HFFc6 (cell line): ENCODE measurements around the gene CFAP157. TPM values are rescaled to one million over a fixed set of nuclear protein-coding genes. Genes with fewer than 3 reads are reported as not detected.
A peak's percentile ranks its signal among the peaks of the same experiment; 100 is the strongest.

Source experiments
- DNase-seq: peaks from one replicate; pipeline ENCODE4 v3.0.0-alpha.2; 2018
- H3K27ac Mint-ChIP-seq: 2 replicates; pipeline ENCODE4 v1.8.0; 2020; ENCODE audit warnings: mild to moderate bottlenecking, mixed read lengths
- H3K27me3 Mint-ChIP-seq: 2 replicates; pipeline ENCODE4 v1.8.0; 2021; ENCODE audit warnings: mild to moderate bottlenecking, moderate library complexity, mixed read lengths; ENCODE audit not compliant: insufficient read depth
- H3K36me3 Mint-ChIP-seq: 2 replicates; pipeline ENCODE4 v1.8.0; 2021; ENCODE audit warnings: low read depth, mixed read lengths
- H3K4me1 Mint-ChIP-seq: 2 replicates; pipeline ENCODE4 v1.8.0; 2020; ENCODE audit warnings: low read depth, mixed read lengths
- H3K4me3 Mint-ChIP-seq: 2 replicates; pipeline ENCODE4 v1.8.0; 2020; ENCODE audit warnings: mild to moderate bottlenecking, moderate library complexity, mixed read lengths
- H3K9me3 Mint-ChIP-seq: 2 replicates; pipeline ENCODE4 v1.8.0; 2020; ENCODE audit warnings: mild to moderate bottlenecking, mixed read lengths
- total RNA-seq, 6 experiments: library from RNA; stranded (reverse); fragmentation: NEBNext Ultra II Directional; extraction: Animal tissue kit (Norgen Biotek cat#: 25700); gene quantifications; 2 replicates in 1 of 6; 3 replicates in 5 of 6; pipeline ENCODE4 v1.2.3, GENCODE V29; 2021
- TF ChIP-seq, protein P1 (sequence below): fragments of 200-600 bp; sonication (generic); IDR thresholded peaks from 2 replicates; pipeline ENCODE4 v1.5.0; 2021; ENCODE audit warnings: antibody characterized with exemption, mild to moderate bottlenecking

Gene CFAP157
- total RNA-seq, 6 experiments from 2014 or later, result 0.07 to 0.08 TPM; not detected in 4

DNA sequence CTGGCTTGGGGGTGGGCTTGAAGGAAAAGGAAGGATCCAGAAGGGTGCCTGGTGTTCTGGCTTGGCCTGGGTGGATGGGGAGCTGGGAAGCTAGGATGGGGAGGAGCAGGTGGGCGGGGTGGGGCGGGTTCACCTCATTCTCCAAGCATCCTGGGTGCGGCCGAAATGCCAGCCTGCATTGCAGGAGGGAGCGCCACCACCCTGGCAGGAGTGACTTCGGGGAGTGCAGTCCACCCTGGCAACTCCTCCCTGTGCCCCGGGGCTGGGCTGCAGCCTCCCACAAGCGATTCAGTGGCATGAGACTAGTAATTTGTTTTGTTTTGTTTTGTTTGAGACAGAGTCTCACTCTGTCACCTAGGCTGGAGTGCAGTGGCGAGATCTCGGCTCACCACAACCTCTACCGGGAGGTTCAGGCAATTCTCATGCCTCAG, 14.6 kb downstream of the CFAP157 start:
- Mint-ChIP-seq H3K4me3 (no peak overlapping the region), H3K36me3 (no peaks in the 10 kb centered on the region), H3K4me1 (peaks cover 23% of the 10 kb centered on the region), H3K27me3 (no peaks in the 10 kb centered on the region; the same call in 1 of the 2 replicates), H3K27ac (no peak overlapping the region), H3K9me3 (no peaks in the 10 kb centered on the region)
- no peak for DNase-seq
- TF ChIP-seq, protein P1, sequence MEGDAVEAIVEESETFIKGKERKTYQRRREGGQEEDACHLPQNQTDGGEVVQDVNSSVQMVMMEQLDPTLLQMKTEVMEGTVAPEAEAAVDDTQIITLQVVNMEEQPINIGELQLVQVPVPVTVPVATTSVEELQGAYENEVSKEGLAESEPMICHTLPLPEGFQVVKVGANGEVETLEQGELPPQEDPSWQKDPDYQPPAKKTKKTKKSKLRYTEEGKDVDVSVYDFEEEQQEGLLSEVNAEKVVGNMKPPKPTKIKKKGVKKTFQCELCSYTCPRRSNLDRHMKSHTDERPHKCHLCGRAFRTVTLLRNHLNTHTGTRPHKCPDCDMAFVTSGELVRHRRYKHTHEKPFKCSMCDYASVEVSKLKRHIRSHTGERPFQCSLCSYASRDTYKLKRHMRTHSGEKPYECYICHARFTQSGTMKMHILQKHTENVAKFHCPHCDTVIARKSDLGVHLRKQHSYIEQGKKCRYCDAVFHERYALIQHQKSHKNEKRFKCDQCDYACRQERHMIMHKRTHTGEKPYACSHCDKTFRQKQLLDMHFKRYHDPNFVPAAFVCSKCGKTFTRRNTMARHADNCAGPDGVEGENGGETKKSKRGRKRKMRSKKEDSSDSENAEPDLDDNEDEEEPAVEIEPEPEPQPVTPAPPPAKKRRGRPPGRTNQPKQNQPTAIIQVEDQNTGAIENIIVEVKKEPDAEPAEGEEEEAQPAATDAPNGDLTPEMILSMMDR, result no peak

DNA sequence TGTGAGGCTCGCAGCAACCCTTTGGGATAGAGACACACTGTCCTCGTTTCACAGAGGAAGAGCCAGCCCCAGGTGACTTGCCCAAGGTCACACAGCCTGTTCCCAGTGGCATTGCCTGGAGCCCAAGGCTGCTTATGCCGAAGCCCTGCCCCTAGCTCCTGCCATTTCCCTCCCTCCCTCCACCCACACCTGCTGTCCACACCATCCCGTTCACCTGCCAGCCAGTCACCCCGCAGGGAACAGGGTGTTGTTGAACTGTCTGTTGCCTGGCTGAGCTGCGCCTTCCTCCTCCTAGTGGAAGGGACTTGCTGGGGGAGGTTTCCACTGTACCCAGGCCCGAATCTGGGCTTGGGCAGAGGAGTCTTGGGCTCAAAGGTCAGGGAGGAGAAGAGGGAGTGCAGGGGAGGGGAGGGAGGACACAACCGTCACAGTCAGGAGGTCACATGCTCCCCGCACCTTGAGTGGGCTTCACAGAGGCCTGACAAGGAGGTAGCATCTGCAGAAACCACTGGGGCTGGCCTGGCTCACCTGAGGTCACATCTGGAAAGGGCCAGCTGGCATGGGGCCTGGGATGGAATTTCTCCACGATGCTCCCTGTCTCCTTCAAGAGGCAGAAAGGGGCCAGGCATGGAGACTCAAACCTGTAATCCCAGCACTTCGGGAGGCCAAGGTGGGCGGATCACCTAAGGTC, 15.4 kb downstream of the CFAP157 start:
- Mint-ChIP-seq H3K27me3 (no peaks in the 10 kb centered on the region; the same call in 1 of the 2 replicates), H3K4me3 (no peak overlapping the region), H3K27ac (no peak overlapping the region), H3K4me1 (peaks cover 23% of the 10 kb centered on the region), H3K9me3 (no peaks in the 10 kb centered on the region), H3K36me3 (no peaks in the 10 kb centered on the region)
- TF ChIP-seq, protein P1, result no peak
- no peak for DNase-seq

DNA sequence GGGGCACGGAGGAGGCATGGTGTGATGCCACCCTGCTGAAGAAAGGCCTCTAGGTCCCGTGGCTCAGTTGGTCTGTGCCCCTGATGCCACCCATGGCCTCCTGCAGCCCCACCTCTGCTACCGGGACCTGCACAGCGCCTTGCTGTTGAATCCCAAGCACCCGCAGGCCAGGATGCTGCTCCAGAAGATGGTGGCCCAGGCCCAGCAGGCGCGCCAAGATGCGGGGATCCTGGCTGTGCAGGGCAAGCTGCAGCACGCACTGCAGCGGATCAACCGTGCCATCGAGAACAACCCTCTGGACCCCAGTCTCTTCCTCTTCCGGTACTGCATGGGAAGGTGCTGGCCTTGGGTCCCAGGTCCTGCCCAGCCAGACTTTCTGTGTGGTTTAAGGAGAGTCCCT, 16.2 kb downstream of the CFAP157 start:
- TF ChIP-seq, protein P1, result no peak
- Mint-ChIP-seq H3K27me3 (no peaks in the 10 kb centered on the region; the same call in 1 of the 2 replicates), H3K27ac (no peak overlapping the region), H3K36me3 (no peaks in the 10 kb centered on the region), H3K4me1 (peaks cover 23% of the 10 kb centered on the region), H3K4me3 (no peak overlapping the region), H3K9me3 (no peaks in the 10 kb centered on the region)
- DNase-seq, result no peak

DNA sequence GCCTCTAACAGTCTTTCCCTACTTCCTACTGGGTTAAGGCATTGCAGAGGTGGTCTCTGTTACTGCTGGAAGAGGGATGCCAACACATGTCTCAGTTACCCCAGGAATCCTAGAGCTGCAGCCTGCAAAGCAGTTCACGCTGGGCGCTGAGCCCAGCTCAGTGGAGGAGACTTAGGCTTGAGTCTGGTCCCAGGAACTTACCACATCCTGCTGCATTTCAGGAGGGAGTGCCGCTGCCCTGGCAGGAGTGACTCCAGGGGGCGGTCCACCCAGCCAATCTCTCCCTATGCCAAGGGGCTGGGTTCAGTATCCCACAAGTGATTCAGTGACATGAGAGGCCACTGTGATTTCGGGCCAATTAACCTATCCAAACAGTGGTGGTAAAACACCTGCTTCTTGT, 16.7 kb downstream of the CFAP157 start:
- Mint-ChIP-seq H3K9me3 (no peaks in the 10 kb centered on the region), H3K27ac (no peak overlapping the region), H3K36me3 (no peaks in the 10 kb centered on the region), H3K27me3 (no peaks in the 10 kb centered on the region; the same call in 1 of the 2 replicates), H3K4me3 (no peak overlapping the region), H3K4me1 (peaks cover 23% of the 10 kb centered on the region)
- DNase-seq, result peak; percentile 45
- TF ChIP-seq, protein P1, result peak; percentile 28; the same call in 1 of the 2 replicates

DNA sequence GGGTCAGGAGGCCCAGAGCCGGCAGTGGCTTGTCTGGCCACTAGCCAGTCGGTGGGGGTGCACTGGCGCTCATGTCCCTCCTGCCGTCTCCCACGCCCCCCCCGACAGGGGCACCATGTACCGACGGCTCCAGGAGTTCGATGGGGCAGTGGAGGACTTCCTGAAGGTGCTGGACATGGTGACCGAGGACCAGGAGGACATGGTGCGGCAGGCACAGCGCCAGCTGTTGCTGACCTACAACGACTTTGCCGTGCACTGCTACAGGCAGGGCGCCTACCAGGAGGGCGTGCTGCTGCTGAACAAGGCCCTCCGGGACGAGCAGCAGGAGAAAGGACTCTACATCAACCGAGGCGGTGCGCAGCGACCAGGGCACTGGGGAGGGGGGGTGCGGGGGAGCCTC, 17.2 kb downstream of the CFAP157 start:
- Mint-ChIP-seq H3K27me3 (no peaks in the 10 kb centered on the region; the same call in 1 of the 2 replicates), H3K27ac (no peak overlapping the region), H3K36me3 (no peaks in the 10 kb centered on the region), H3K4me3 (no peak overlapping the region), H3K4me1 (peaks cover 23% of the 10 kb centered on the region), H3K9me3 (no peaks in the 10 kb centered on the region)
- TF ChIP-seq, protein P1, result no peak
- DNase-seq, result no peak
